Upper lobe of left lung (tissue), 6 donors: Measurements from ENCODE around the gene TENT5A. TPM values are rescaled to one million over a fixed set of nuclear protein-coding genes. Genes with fewer than 3 reads are reported as not detected.
"Not testable (repeated sequence)": the region's sequence is repeated elsewhere in the genome, so short reads cannot be mapped to it uniquely, and the experiment has no call there.

Experiments used
- ATAC-seq, 2 donors: fragments of 200-7000 bp; cut with Tn5 transposase; one replicate each; pipeline ENCODE4 v1.9.1; 2022; ENCODE audit warnings: mild to moderate bottlenecking in 2 of 2, moderate library complexity in 2 of 2; ENCODE audit not compliant: low FRiP score in 2 of 2
- DNase-seq, 2 donors: peaks; one replicate each; pipeline ENCODE4 v3.0.0-alpha.2; 2019 to 2020
- H3K27ac ChIP-seq, 4 donors: fragments of 200-600 bp; sonication (generic); one replicate each; pipeline ENCODE4 v1.5.1; 2016 to 2019
- H3K27me3 ChIP-seq, 4 donors: fragments of 200-600 bp; sonication (generic); one replicate each; pipeline ENCODE4 v1.5.1; 2017 to 2019
- H3K36me3 ChIP-seq, 4 donors: fragments of 200-600 bp; sonication (generic); one replicate each; pipeline ENCODE4 v1.5.1; 2016 to 2019
- H3K4me1 ChIP-seq, 4 donors: fragments of 200-600 bp; sonication (generic); one replicate each; pipeline ENCODE4 v1.5.1; 2018 to 2019
- H3K4me3 ChIP-seq, 4 donors: fragments of 200-600 bp; sonication (generic); one replicate each; pipeline ENCODE4 v1.5.1; 2017 to 2019; ENCODE audit warnings: mild to moderate bottlenecking in 2 of 4, moderate library complexity in 1 of 4
- H3K9me3 ChIP-seq, 4 donors: fragments of 200-600 bp; sonication (generic); one replicate each; pipeline ENCODE4 v1.5.1; 2018 to 2019
- CTCF ChIP-seq, 6 experiments: fragments of 450-650 bp in 4 of 6; fragments of 200-600 bp in 2 of 6; sonication (generic) in 2 of 6; IDR thresholded peaks; one replicate each; pipeline ENCODE4 v1.5.1; 2016 to 2019; ENCODE audit warnings: antibody characterized with exemption in 6 of 6
- EP300 ChIP-seq, 4 donors: sonication (generic); formaldehyde crosslinking; IDR thresholded peaks; one replicate each; pipeline ENCODE4 v1.5.1; 2017; ENCODE audit warnings: antibody characterized with exemption in 4 of 4, control low read depth in 2 of 4
- POLR2A ChIP-seq, 4 donors: fragments of 450-650 bp; IDR thresholded peaks; one replicate each; pipeline ENCODE4 v1.5.1; 2016 to 2017; ENCODE audit warnings: antibody characterized with exemption in 4 of 4, mild to moderate bottlenecking in 2 of 4
- POLR2AphosphoS5 ChIP-seq, 2 donors: sonication (generic); formaldehyde crosslinking; IDR thresholded peaks; one replicate each; pipeline ENCODE4 v1.5.1; 2017; ENCODE audit warnings: antibody characterized with exemption in 2 of 2
- WGBS, 2 donors: methylation state at CpG; one replicate each; pipeline ENCODE4 v1.1.5; 2017 to 2018; 5-methylcytosine and 5-hydroxymethylcytosine counted together
- total RNA-seq, 6 donors: library from RNA; depleted of rRNA in 4 of 6; stranded (reverse); fragments of >200 nt in 4 of 6; gene quantifications; one replicate each; pipeline versions ENCODE4 v1.1.0 to v1.2.1, GENCODE V29; 2016 to 2021
- donor health status: DM: no; HTN: no; CAD: no; lungs with moderate emphysema.
- donor health status: DM: no; HTN: yes; CAD: no; lungs with severe emphysema.

TENT5A gene
- total RNA-seq, 6 donors from 2014 or later: 9.5 to 21.9 (median 18.6) TPM

GRCh38 chr6:81747327-81747726 is 5.2 kb downstream of the TENT5A start:
- ATAC-seq: no peak
- Histone ChIP-seq H3K27me3 (no peaks in the 10 kb centered on the region), H3K27ac (no peak overlapping the region), H3K36me3 (peaks cover 0 to 5% (median 2%) of the 10 kb centered on the region in 4 donors), H3K4me3 (no peak overlapping the region), H3K9me3 (no peaks in the 10 kb centered on the region), H3K4me1 (peaks cover 12 to 37% (median 18%) of the 10 kb centered on the region in 4 donors)
- TF ChIP-seq POLR2A (IDR thresholded peaks at IDR 0.05): no peak
- TF ChIP-seq EP300 (IDR thresholded peaks at IDR 0.05): no peak
- TF ChIP-seq POLR2AphosphoS5 (IDR thresholded peaks at IDR 0.05): no peak
- TF ChIP-seq CTCF (IDR thresholded peaks at IDR 0.05): no peak
- WGBS, 2 donors: 69 to 73% methylated on average over 4 of the region's 4 CpGs
- DNase-seq: no peak

GRCh38 chr6:81744131-81744530 is 8.3 kb downstream of the TENT5A start:
- Histone ChIP-seq H3K4me3 (no peak overlapping the region), H3K9me3 (no peaks in the 10 kb centered on the region), H3K27ac (no peak overlapping the region), H3K36me3 (peaks cover 0 to 5% (median 2%) of the 10 kb centered on the region in 4 donors), H3K27me3 (no peaks in the 10 kb centered on the region), H3K4me1 (peaks cover 3 to 16% (median 8%) of the 10 kb centered on the region in 4 donors)
- DNase-seq (no peak), ATAC-seq (no peak)
- 51 to 52% methylated on average over 2 of the region's 2 CpGs for WGBS, 2 donors
- TF ChIP-seq POLR2AphosphoS5 (IDR thresholded peaks at IDR 0.05) (no peak), EP300 (IDR thresholded peaks at IDR 0.05) (no peak)

GRCh38 chr6:81743649-81744048 is 8.8 kb downstream of the TENT5A start:
- H3K27me3 ChIP-seq: no peaks in the 10 kb centered on the region
- DNase-seq: no peak
- 52 to 76% methylated on average over 1 of the region's 1 CpG for WGBS, 2 donors
- peaks cover 0 to 12% (median 5%) of the 10 kb centered on the region in 4 donors for H3K4me1 ChIP-seq
- H3K27ac ChIP-seq: no peak overlapping the region
- no peak for ATAC-seq
- no peak for TF ChIP-seq POLR2AphosphoS5 (IDR thresholded peaks at IDR 0.05)
- TF ChIP-seq EP300 (IDR thresholded peaks at IDR 0.05): no peak
- no peak for TF ChIP-seq POLR2A (IDR thresholded peaks at IDR 0.05)
- no peak for TF ChIP-seq CTCF (IDR thresholded peaks at IDR 0.05)
- no peak overlapping the region for H3K4me3 ChIP-seq
- no peaks in the 10 kb centered on the region for H3K9me3 ChIP-seq
- peaks cover 0 to 5% (median 2%) of the 10 kb centered on the region in 4 donors for H3K36me3 ChIP-seq

GRCh38 chr6:81741689-81742088 is 10.8 kb downstream of the TENT5A start:
- H3K36me3 ChIP-seq: peaks cover 0 to 5% (median 2%) of the 10 kb centered on the region in 4 donors
- WGBS, 2 donors: 83 to 89% methylated on average over 2 of the region's 2 CpGs
- no peak overlapping the region for H3K4me3 ChIP-seq
- no peak overlapping the region for H3K27ac ChIP-seq
- peaks cover 0 to 7% (median 1%) of the 10 kb centered on the region in 4 donors for H3K4me1 ChIP-seq
- no peak for ATAC-seq
- H3K27me3 ChIP-seq: no peaks in the 10 kb centered on the region
- no peak for TF ChIP-seq POLR2A (IDR thresholded peaks at IDR 0.05)
- TF ChIP-seq CTCF (IDR thresholded peaks at IDR 0.05): no peak
- TF ChIP-seq POLR2AphosphoS5 (IDR thresholded peaks at IDR 0.05): no peak
- TF ChIP-seq EP300 (IDR thresholded peaks at IDR 0.05): no peak
- no peaks in the 10 kb centered on the region for H3K9me3 ChIP-seq
- no peak for DNase-seq

GRCh38 chr6:81740591-81740990 is 11.9 kb downstream of the TENT5A start:
- H3K36me3 ChIP-seq, H3K27ac ChIP-seq, DNase-seq, H3K9me3 ChIP-seq, H3K27me3 ChIP-seq, H3K4me3 ChIP-seq, H3K4me1 ChIP-seq, ATAC-seq: not testable (repeated sequence)
